Femur (tissue), 1 donor: ENCODE data around the gene ATP2A2.

Experiments used
- DNase-seq: peaks from one replicate; pipeline ENCODE4 v3.0.0-alpha.2; 2017

Gene ATP2A2

DNA sequence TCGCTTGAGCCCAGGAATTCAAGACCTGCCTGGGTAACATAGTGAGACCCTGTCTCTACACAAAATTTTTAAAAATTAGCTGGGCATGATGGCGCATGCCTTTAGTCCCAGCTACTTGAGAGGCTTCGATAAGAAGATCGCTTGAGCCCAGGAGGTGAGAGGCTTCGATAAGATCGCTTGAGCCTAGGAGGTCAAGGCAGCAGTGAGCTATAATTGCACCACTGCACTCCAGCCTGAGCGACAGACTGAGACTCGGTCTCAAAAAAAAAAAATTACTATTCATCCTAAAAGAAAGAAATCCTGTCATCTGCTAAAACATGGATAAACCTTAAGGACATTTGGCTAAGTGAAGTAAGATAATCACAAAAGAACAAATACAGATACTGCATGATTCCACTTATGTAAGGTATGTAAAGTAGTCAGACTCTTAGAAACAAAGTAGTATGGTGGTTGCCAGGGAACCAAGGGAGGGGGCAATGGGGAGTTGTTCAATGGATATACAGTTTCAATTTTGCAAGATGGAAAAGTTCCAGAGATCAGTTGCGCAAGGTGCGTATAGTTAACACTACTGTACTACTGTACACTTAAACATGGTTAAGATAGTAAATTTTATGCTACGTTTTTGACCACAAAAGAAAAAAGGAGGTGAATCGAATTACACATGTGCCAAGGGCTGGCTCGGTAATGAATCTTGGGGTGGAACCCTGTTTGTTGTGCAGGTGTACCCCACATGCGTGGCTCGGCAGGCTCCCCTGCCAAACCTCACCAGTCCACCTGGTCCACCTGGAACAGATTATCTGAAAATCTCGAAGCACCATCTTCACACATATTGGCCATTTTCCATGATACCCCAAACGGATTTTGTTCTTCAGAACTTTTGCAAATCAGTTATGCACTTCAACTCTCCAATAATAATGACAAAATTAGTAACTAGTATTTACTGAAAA, 18.3 kb upstream of the ATP2A2 start:
- DNase-seq = no peak

DNA sequence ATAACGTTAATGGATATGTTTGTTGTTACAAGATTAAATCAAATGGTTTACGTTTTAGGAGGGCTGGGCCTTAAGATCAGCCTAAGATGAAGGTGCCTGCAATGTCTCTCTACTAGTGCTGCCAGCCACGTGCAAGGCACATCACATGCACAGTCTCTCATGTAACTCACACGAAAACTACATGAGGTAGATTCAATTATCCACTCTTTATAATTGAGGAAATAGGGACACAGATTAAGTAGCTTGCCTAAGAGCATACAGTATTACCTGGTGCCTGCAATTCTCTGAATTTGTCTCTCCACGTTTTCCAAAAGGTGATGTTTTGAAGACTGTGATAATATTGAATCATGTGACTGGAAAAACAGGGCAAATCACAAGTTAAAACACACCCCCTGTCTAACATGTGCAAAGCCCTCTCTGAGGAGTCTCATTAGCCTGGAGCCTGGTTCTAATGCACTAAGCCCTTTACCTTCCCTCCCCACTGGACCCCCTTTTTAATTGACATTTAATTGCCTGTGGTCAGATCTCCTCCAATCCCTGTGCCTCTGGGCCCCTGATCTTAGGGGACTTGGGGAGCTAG, 14.6 kb upstream of the ATP2A2 start:
- DNase-seq = no peak

GRCh38 chr12:110266980-110267620, 13.9 kb upstream of the ATP2A2 start:
- peak; percentile 90 for DNase-seq

- peak; percentile 49 for DNase-seq
Measured at GRCh38 chr12:110269622-110270124, 11.4 kb upstream of the ATP2A2 start.

- DNase-seq = peak; percentile 72
Measured at GRCh38 chr12:110270125-110270962, 10.7 kb upstream of the ATP2A2 start.

DNA sequence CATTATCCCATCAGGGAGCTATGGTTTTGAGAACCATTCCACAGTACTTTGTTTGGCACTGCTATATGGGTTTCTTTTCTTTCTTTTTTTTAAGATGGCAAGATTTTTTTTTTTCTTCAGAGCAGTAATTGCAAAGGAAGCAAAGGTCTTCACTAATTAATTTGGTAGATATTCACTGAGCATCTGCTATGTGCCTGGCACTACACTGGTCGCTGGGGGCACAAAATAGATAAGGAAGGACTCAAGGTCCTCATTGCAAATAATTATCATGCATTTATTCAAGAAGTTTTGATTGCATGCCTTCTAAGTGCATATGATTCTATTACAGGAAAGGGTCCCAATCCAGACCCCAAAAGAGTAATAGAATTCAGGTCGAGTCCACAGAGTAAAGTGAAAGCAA, 10.0 kb upstream of the ATP2A2 start:
- DNase-seq = no peak

GRCh38 chr12:110277530-110278254, 3.4 kb upstream of the ATP2A2 start:
- DNase-seq = no peak

- no peak for DNase-seq
Measured at GRCh38 chr12:110278255-110278536, 2.9 kb upstream of the ATP2A2 start.

- no peak for DNase-seq
Measured at GRCh38 chr12:110279566-110280375, 1.3 kb upstream of the ATP2A2 start.

DNA sequence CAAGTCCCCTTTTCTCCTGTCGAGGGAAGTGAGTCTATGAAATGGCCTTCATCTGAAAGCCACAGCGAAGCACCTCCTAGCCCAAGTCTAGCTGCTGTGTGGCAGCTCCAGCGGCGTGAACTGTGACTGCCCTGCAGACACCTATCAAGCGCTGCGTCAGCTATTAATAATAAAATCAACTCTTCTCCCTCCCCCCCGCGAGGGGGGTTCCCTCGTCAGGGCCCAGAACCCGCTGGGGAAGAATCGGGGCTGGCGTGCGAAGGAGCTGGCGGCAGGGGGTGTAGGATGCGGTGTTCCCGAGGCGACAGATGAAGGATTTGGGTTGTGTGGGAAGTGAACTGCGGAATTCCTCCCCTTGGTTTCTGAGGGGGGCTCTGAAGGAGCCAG, 662 bp upstream of the ATP2A2 start:
- no peak for DNase-seq

GRCh38 chr12:110281549-110282299, 677 bp downstream of the ATP2A2 start:
- peak; percentile 61 for DNase-seq

- no peak for DNase-seq
Measured at GRCh38 chr12:110282300-110282860, 1.3 kb downstream of the ATP2A2 start.

- DNase-seq = no peak
Measured at GRCh38 chr12:110282956-110283817, 2.1 kb downstream of the ATP2A2 start.

GRCh38 chr12:110284597-110284996, 3.5 kb downstream of the ATP2A2 start:
- no peak for DNase-seq

DNA sequence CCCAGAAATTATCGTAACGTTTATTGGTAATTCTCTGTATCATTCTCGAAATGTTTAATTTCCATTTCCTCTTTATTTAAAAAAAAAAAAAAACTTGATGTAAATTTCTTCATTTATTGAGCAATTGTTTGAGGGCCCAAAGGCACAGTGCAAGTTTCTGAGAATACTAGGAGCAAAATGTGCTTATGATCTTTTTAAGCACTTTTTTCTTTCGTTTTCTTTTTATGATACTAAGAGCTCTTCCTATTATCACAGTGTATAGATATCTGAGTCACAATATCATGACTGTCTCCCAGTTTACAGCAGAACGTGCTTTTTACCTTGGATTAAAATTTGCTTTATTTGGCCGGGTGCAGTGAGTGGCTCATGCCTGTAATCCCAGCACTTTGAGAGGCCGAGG, 5.6 kb downstream of the ATP2A2 start:
- DNase-seq = no peak

DNA sequence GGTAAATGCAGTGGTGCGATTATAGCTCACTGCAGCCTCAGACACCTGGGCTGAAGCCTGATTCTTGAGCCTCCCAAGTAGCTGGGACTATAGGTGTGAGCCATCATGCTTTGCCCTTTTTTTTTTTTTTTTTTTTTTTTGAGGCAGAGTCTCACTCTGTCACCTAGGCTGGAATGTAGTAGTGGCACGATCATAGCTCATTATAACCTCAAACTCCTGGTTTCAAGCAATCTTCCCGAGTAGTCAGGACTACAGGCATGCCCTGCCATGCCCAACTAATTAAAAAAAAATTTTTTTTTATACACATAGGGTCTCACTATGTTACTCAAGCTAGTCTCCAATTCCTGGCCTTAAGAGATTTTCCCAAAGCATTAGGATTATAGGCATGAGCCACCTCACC, 6.9 kb downstream of the ATP2A2 start:
- DNase-seq = no peak

DNA sequence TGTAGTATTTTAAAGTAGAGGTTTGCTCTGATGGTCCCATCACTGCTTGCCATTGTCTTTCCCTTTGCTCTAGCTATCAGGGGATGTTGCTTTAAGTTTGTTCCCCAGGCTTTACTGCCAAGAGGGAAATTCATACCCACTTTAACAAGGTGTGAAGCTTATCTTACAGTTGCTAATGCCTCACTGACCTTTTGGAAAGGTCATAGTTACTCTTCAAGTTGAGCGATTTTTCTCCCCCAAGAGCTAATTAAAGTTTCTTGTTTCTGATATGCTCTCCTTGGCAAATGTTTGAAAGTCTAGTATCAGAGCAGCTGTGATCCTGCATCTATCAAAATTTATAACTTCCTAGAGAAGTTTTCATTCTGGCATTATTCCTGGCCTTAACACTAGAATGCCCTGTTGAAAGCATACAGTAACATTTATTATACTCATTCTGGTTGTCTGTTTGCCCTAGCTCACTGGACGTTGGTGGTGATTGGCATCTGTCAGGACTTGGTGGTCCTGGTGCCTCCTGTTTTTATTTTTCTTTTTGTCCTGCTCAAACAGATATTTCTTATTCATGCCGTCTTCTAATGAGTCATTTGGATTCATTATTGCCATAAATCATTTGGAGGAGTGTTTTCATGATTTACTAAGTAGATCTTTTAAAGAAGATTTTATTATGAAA, 8.1 kb downstream of the ATP2A2 start:
- no peak for DNase-seq

DNA sequence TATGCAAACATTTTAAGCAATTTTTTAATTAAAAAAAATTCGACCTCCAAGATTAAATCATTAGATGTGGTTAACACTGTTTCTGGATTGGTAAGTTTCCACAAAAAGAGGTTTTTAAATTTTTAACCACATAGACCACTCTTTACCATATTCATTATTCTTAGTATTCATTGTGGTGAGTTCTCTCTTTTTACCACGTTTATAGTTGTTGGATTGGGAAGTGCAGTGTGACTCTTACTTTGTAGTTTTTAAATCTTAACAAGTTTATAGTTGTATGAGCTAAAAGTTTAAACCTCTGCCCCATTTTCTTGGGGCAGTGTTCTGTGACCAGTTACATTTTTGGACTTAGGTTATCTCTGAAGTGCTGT, 8.6 kb downstream of the ATP2A2 start:
- no peak for DNase-seq
